WTC11 (cell line): ENCODE results near the gene MSANTD2. TPM values are rescaled to one million over a fixed set of nuclear protein-coding genes. Genes with fewer than 3 reads are reported as not detected.
A peak's percentile ranks its signal among the peaks of the same experiment; 100 is the strongest.

ENCODE experiments used
- ATAC-seq: fragments of 200-7000 bp; cut with Tn5 transposase; 2 replicates; pipeline ENCODE4 v1.10.0; 2021; ENCODE audit warnings: mild to moderate bottlenecking, moderate library complexity
- CTCF ChIA-PET: fragments of 300-600 bp; sonication (Branson Sonifier 250); formaldehyde crosslinking; loops from one replicate; lab custom pipeline; 2021; ENCODE audit warnings: antibody characterized with exemption; lab: Charles Lee
- POLR2A ChIA-PET: fragments of 350-600 bp; sonication (Branson Sonifier 250); formaldehyde crosslinking; loops from one replicate; lab custom pipeline; 2021; ENCODE audit warnings: antibody characterized with exemption; lab: Charles Lee
- DNase-seq: peaks from one replicate; pipeline ENCODE4 v3.0.0; 2021; ENCODE audit warnings: low spot score
- H3K27ac Mint-ChIP-seq: 2 replicates; pipeline ENCODE4 v1.8.0; 2021; ENCODE audit warnings: mixed read lengths
- H3K27me3 Mint-ChIP-seq: 2 replicates; pipeline ENCODE4 v1.8.0; 2021; ENCODE audit warnings: low read depth, mild to moderate bottlenecking, moderate library complexity, mixed read lengths
- H3K36me3 Mint-ChIP-seq: 2 replicates; pipeline ENCODE4 v1.8.0; 2021; ENCODE audit warnings: mixed read lengths
- H3K4me1 Mint-ChIP-seq: 2 replicates; pipeline ENCODE4 v1.8.0; 2022; ENCODE audit warnings: mixed read lengths
- H3K4me3 Mint-ChIP-seq: 2 replicates; pipeline ENCODE4 v1.8.0; 2021; ENCODE audit warnings: mild to moderate bottlenecking, moderate library complexity, mixed read lengths
- H3K9me3 Mint-ChIP-seq: 2 replicates; pipeline ENCODE4 v1.8.0; 2021; ENCODE audit warnings: mixed read lengths
- GTF2I ChIP-seq: fragments of 250-450 bp; sonication (Bioruptor Pico); conservative IDR thresholded peaks from 2 replicates; pipeline ENCODE4 v1.4.0; 2021; ENCODE audit warnings: mild to moderate bottlenecking
- JUN ChIP-seq: sonication (generic); formaldehyde crosslinking; IDR thresholded peaks from 2 replicates; pipeline ENCODE4 v1.8.0; 2023; ENCODE audit warnings: mild to moderate bottlenecking, missing genetic modification reagents
- NFATC4 ChIP-seq: fragments of 250-450 bp; sonication (Bioruptor Pico); IDR thresholded peaks from 2 replicates; pipeline ENCODE4 v1.9.0; 2021; ENCODE audit warnings: mild to moderate bottlenecking
- NR1H2 ChIP-seq: sonication (generic); formaldehyde crosslinking; IDR thresholded peaks from 2 replicates; pipeline ENCODE4 v1.9.0; 2021; ENCODE audit warnings: mild to moderate bottlenecking, moderate library complexity, missing genetic modification reagents
- SP1 ChIP-seq: sonication (generic); formaldehyde crosslinking; conservative IDR thresholded peaks from 2 replicates; pipeline ENCODE4 v1.8.1; 2022; ENCODE audit warnings: missing genetic modification reagents
- TCF7 ChIP-seq: sonication (generic); formaldehyde crosslinking; IDR thresholded peaks from 2 replicates; pipeline ENCODE4 v1.8.0; 2022; ENCODE audit warnings: mild to moderate bottlenecking, low read depth, missing genetic modification reagents, moderate library complexity
- TP53 ChIP-seq: sonication (generic); formaldehyde crosslinking; IDR thresholded peaks from 2 replicates; pipeline ENCODE4 v1.8.1; 2023; ENCODE audit warnings: mild to moderate bottlenecking, missing genetic modification reagents
- ZNF396 ChIP-seq: fragments of 250-450 bp; sonication (Bioruptor Pico); IDR thresholded peaks from 2 replicates; pipeline ENCODE4 v1.8.0; 2021; ENCODE audit warnings: mild to moderate bottlenecking, moderate library complexity, borderline replicate concordance
- ZNF423 ChIP-seq: fragments of 250-450 bp; sonication (Bioruptor Pico); IDR thresholded peaks from 2 replicates; pipeline ENCODE4 v2.1.2; 2022; ENCODE audit warnings: mild to moderate bottlenecking, moderate library complexity
- ZNF671 ChIP-seq: fragments of 250-450 bp; sonication (Bioruptor Pico); IDR thresholded peaks from 2 replicates; pipeline ENCODE4 v1.8.0; 2021; ENCODE audit warnings: mild to moderate bottlenecking
- total RNA-seq: library from RNA; stranded (reverse); gene quantifications from 3 replicates; pipeline ENCODE4 v1.2.3, GENCODE V29; 2021
- TF ChIP-seq, protein P1 (sequence below): sonication (generic); formaldehyde crosslinking; IDR thresholded peaks from 2 replicates; pipeline ENCODE4 v1.8.1; 2022; ENCODE audit warnings: missing genetic modification reagents, borderline replicate concordance
- TF ChIP-seq, protein P2 (sequence below): sonication (generic); formaldehyde crosslinking; IDR thresholded peaks from 2 replicates; pipeline ENCODE4 v1.8.1; 2023; ENCODE audit warnings: mild to moderate bottlenecking, moderate library complexity, missing genetic modification reagents
- TF ChIP-seq, protein P3 (sequence below): sonication (generic); formaldehyde crosslinking; IDR thresholded peaks from 2 replicates; pipeline ENCODE4 v1.8.1; 2023; ENCODE audit warnings: mild to moderate bottlenecking, missing genetic modification reagents, moderate library complexity
- TF ChIP-seq, protein P4 (sequence below): sonication (generic); formaldehyde crosslinking; conservative IDR thresholded peaks from 2 replicates; pipeline ENCODE4 v1.8.1; 2023; ENCODE audit warnings: mild to moderate bottlenecking, low read depth, missing genetic modification reagents, moderate library complexity
- TF ChIP-seq, protein P5 (sequence below): sonication (generic); formaldehyde crosslinking; IDR thresholded peaks from 2 replicates; pipeline ENCODE4 v1.8.0; 2023; ENCODE audit warnings: missing genetic modification reagents, mild to moderate bottlenecking, borderline replicate concordance
- TF ChIP-seq, protein P6 (sequence below): fragments of 250-450 bp; sonication (Bioruptor Pico); IDR thresholded peaks from 2 replicates; pipeline ENCODE4 v2.1.2; 2022; ENCODE audit warnings: mild to moderate bottlenecking, moderate library complexity
- TF ChIP-seq, protein P7 (sequence below): sonication (generic); formaldehyde crosslinking; IDR thresholded peaks from 2 replicates; pipeline ENCODE4 v1.8.1; 2022; ENCODE audit warnings: low read depth, missing genetic modification reagents, borderline replicate concordance

Gene MSANTD2
- total RNA-seq, 1 experiment from 2014 or later = 17.5 TPM

DNA sequence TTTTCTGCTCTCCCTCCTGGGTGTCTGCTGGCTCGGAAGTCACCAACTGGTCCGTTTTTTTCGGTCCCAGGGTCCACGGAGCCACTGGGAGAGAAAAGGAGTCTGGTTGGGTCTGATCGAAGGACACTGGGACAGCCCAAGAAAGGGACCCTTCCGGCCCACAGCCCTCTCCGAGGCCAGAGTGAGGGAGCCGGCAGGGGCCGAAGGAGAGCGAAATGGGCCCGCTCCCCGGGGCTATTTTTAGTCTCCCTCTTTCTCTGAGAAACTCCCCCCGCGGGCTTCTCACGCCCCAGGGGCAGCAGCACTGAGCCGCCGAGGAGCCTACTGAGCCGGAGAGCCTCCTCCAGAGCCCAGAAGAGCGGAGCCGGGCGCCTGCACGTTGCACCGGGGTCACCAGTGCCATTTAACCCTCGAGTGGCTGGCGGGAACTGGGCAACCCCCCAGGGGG, 40.0 kb downstream of the MSANTD2 start:
- Mint-ChIP-seq H3K4me1 (peaks cover 57% of the 10 kb centered on the region), H3K9me3 (no peaks in the 10 kb centered on the region), H3K27ac (no peak overlapping the region), H3K27me3 (peaks cover 79% of the 10 kb centered on the region), H3K4me3 (peak overlapping the region; percentile 84), H3K36me3 (no peaks in the 10 kb centered on the region)
- TF ChIP-seq GTF2I (CRISPR knock-in tag) = no peak
- no peak for TF ChIP-seq SP1 (CRISPR knock-in tag)
- no peak for TF ChIP-seq ZNF423
- TF ChIP-seq, protein P1, sequence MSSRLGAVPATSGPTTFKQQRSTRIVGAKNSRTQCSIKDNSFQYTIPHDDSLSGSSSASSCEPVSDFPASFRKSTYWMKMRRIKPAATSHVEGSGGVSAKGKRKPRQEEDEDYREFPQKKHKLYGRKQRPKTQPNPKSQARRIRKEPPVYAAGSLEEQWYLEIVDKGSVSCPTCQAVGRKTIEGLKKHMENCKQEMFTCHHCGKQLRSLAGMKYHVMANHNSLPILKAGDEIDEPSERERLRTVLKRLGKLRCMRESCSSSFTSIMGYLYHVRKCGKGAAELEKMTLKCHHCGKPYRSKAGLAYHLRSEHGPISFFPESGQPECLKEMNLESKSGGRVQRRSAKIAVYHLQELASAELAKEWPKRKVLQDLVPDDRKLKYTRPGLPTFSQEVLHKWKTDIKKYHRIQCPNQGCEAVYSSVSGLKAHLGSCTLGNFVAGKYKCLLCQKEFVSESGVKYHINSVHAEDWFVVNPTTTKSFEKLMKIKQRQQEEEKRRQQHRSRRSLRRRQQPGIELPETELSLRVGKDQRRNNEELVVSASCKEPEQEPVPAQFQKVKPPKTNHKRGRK = no peak
- no peak for TF ChIP-seq NR1H2 (CRISPR knock-in tag)
- TF ChIP-seq JUN (CRISPR knock-in tag) = no peak
- no peak for TF ChIP-seq NFATC4 (CRISPR knock-in tag)
- no peak for TF ChIP-seq TP53
- TF ChIP-seq, protein P2, sequence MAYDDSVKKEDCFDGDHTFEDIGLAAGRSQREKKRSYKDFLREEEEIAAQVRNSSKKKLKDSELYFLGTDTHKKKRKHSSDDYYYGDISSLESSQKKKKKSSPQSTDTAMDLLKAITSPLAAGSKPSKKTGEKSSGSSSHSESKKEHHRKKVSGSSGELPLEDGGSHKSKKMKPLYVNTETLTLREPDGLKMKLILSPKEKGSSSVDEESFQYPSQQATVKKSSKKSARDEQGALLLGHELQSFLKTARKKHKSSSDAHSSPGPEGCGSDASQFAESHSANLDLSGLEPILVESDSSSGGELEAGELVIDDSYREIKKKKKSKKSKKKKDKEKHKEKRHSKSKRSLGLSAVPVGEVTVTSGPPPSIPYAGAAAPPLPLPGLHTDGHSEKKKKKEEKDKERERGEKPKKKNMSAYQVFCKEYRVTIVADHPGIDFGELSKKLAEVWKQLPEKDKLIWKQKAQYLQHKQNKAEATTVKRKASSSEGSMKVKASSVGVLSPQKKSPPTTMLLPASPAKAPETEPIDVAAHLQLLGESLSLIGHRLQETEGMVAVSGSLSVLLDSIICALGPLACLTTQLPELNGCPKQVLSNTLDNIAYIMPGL = no peak
- TF ChIP-seq, protein P3, sequence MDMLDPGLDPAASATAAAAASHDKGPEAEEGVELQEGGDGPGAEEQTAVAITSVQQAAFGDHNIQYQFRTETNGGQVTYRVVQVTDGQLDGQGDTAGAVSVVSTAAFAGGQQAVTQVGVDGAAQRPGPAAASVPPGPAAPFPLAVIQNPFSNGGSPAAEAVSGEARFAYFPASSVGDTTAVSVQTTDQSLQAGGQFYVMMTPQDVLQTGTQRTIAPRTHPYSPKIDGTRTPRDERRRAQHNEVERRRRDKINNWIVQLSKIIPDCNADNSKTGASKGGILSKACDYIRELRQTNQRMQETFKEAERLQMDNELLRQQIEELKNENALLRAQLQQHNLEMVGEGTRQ = no peak
- TF ChIP-seq, protein P4, sequence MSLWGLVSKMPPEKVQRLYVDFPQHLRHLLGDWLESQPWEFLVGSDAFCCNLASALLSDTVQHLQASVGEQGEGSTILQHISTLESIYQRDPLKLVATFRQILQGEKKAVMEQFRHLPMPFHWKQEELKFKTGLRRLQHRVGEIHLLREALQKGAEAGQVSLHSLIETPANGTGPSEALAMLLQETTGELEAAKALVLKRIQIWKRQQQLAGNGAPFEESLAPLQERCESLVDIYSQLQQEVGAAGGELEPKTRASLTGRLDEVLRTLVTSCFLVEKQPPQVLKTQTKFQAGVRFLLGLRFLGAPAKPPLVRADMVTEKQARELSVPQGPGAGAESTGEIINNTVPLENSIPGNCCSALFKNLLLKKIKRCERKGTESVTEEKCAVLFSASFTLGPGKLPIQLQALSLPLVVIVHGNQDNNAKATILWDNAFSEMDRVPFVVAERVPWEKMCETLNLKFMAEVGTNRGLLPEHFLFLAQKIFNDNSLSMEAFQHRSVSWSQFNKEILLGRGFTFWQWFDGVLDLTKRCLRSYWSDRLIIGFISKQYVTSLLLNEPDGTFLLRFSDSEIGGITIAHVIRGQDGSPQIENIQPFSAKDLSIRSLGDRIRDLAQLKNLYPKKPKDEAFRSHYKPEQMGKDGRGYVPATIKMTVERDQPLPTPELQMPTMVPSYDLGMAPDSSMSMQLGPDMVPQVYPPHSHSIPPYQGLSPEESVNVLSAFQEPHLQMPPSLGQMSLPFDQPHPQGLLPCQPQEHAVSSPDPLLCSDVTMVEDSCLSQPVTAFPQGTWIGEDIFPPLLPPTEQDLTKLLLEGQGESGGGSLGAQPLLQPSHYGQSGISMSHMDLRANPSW (CRISPR knock-in tag) = no peak
- no peak for TF ChIP-seq ZNF396 (CRISPR knock-in tag)
- TF ChIP-seq, protein P5, sequence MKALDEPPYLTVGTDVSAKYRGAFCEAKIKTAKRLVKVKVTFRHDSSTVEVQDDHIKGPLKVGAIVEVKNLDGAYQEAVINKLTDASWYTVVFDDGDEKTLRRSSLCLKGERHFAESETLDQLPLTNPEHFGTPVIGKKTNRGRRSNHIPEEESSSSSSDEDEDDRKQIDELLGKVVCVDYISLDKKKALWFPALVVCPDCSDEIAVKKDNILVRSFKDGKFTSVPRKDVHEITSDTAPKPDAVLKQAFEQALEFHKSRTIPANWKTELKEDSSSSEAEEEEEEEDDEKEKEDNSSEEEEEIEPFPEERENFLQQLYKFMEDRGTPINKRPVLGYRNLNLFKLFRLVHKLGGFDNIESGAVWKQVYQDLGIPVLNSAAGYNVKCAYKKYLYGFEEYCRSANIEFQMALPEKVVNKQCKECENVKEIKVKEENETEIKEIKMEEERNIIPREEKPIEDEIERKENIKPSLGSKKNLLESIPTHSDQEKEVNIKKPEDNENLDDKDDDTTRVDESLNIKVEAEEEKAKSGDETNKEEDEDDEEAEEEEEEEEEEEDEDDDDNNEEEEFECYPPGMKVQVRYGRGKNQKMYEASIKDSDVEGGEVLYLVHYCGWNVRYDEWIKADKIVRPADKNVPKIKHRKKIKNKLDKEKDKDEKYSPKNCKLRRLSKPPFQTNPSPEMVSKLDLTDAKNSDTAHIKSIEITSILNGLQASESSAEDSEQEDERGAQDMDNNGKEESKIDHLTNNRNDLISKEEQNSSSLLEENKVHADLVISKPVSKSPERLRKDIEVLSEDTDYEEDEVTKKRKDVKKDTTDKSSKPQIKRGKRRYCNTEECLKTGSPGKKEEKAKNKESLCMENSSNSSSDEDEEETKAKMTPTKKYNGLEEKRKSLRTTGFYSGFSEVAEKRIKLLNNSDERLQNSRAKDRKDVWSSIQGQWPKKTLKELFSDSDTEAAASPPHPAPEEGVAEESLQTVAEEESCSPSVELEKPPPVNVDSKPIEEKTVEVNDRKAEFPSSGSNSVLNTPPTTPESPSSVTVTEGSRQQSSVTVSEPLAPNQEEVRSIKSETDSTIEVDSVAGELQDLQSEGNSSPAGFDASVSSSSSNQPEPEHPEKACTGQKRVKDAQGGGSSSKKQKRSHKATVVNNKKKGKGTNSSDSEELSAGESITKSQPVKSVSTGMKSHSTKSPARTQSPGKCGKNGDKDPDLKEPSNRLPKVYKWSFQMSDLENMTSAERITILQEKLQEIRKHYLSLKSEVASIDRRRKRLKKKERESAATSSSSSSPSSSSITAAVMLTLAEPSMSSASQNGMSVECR (CRISPR knock-in tag) = no peak
- TF ChIP-seq ZNF671 (CRISPR knock-in tag) = no peak
- TF ChIP-seq, protein P6, sequence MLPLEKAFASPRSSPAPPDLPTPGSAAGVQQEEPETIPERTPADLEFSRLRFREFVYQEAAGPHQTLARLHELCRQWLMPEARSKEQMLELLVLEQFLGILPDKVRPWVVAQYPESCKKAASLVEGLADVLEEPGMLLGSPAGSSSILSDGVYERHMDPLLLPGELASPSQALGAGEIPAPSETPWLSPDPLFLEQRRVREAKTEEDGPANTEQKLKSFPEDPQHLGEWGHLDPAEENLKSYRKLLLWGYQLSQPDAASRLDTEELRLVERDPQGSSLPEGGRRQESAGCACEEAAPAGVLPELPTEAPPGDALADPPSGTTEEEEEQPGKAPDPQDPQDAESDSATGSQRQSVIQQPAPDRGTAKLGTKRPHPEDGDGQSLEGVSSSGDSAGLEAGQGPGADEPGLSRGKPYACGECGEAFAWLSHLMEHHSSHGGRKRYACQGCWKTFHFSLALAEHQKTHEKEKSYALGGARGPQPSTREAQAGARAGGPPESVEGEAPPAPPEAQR (CRISPR knock-in tag) = no peak
- TF ChIP-seq, protein P7, sequence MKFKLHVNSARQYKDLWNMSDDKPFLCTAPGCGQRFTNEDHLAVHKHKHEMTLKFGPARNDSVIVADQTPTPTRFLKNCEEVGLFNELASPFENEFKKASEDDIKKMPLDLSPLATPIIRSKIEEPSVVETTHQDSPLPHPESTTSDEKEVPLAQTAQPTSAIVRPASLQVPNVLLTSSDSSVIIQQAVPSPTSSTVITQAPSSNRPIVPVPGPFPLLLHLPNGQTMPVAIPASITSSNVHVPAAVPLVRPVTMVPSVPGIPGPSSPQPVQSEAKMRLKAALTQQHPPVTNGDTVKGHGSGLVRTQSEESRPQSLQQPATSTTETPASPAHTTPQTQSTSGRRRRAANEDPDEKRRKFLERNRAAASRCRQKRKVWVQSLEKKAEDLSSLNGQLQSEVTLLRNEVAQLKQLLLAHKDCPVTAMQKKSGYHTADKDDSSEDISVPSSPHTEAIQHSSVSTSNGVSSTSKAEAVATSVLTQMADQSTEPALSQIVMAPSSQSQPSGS = no peak
- TF ChIP-seq TCF7 = no peak
- ChIA-PET POLR2A (interaction anchor here (1.1 kb wide), 1 partner anchor 87 kb away, joined by 3 read pairs; no protein-coding TSS in a partner anchor), CTCF (interaction anchor here (1.7 to 5.6 kb wide), 11 partner anchors 9 to 120 kb away, joined by 7 to 61 read pairs (median 26); partner anchors contain the start of genes SIAE, SPA17 and VSIG2)
- DNase-seq = peak; percentile 28
- ATAC-seq = no peak
